Measurements from ENCODE around the gene HDAC11.
"Not testable (repeated sequence)": the region's sequence is repeated elsewhere in the genome, so short reads cannot be mapped to it uniquely, and the experiment has no call there.

Gene HDAC11

GRCh38 chr3:13494463-13495350 is 14.6 kb downstream of the HDAC11 start:
- peaks cover 6% of the 10 kb centered on the region; the same call in 1 of the 2 replicates for H3K4me1 ChIP-seq (ENCODE audit: insufficient read depth, low read length)
- H3K9ac ChIP-seq (ENCODE audit: low read depth, low read length) = no peak overlapping the region
- no peaks in the 10 kb centered on the region for H3K36me3 ChIP-seq (ENCODE audit: insufficient read depth, low read length)
- H3K9me3 ChIP-seq (ENCODE audit: control insufficient read depth, insufficient read depth, low read length) = no peaks in the 10 kb centered on the region

GRCh38 chr3:13495351-13495813 is 15.3 kb downstream of the HDAC11 start:
- H3K9me3 ChIP-seq (ENCODE audit: control insufficient read depth, insufficient read depth, low read length) = no peaks in the 10 kb centered on the region
- H3K36me3 ChIP-seq (ENCODE audit: insufficient read depth, low read length) = no peaks in the 10 kb centered on the region
- H3K4me1 ChIP-seq (ENCODE audit: insufficient read depth, low read length) = peaks cover 6% of the 10 kb centered on the region; the same call in 1 of the 2 replicates
- no peak overlapping the region for H3K9ac ChIP-seq (ENCODE audit: low read depth, low read length)

GRCh38 chr3:13495921-13496723 is 16.0 kb downstream of the HDAC11 start:
- H3K9ac ChIP-seq (ENCODE audit: low read depth, low read length) = no peak overlapping the region
- no peaks in the 10 kb centered on the region for H3K36me3 ChIP-seq (ENCODE audit: insufficient read depth, low read length)
- H3K9me3 ChIP-seq (ENCODE audit: control insufficient read depth, insufficient read depth, low read length) = no peaks in the 10 kb centered on the region
- peaks cover 6% of the 10 kb centered on the region; the same call in 1 of the 2 replicates for H3K4me1 ChIP-seq (ENCODE audit: insufficient read depth, low read length)

- H3K4me1 ChIP-seq (ENCODE audit: insufficient read depth, low read length) = peaks cover 6% of the 10 kb centered on the region; the same call in 1 of the 2 replicates
- no peak overlapping the region for H3K9ac ChIP-seq (ENCODE audit: low read depth, low read length)
- no peaks in the 10 kb centered on the region for H3K36me3 ChIP-seq (ENCODE audit: insufficient read depth, low read length)
- no peaks in the 10 kb centered on the region for H3K9me3 ChIP-seq (ENCODE audit: control insufficient read depth, insufficient read depth, low read length)
Observed at GRCh38 chr3:13496879-13497278, 16.8 kb downstream of the HDAC11 start.

- H3K9me3 ChIP-seq (ENCODE audit: control insufficient read depth, insufficient read depth, low read length) = no peaks in the 10 kb centered on the region
- H3K9ac ChIP-seq (ENCODE audit: low read depth, low read length) = no peak overlapping the region
- no peaks in the 10 kb centered on the region for H3K36me3 ChIP-seq (ENCODE audit: insufficient read depth, low read length)
- peaks cover 6% of the 10 kb centered on the region; the same call in 1 of the 2 replicates for H3K4me1 ChIP-seq (ENCODE audit: insufficient read depth, low read length)
Observed at GRCh38 chr3:13497386-13497785, 17.3 kb downstream of the HDAC11 start.

GRCh38 chr3:13498354-13499060 is 18.4 kb downstream of the HDAC11 start:
- H3K36me3 ChIP-seq (ENCODE audit: insufficient read depth, low read length) = no peaks in the 10 kb centered on the region
- H3K4me1 ChIP-seq (ENCODE audit: insufficient read depth, low read length) = peaks cover 6% of the 10 kb centered on the region; the same call in 1 of the 2 replicates
- H3K9ac ChIP-seq (ENCODE audit: low read depth, low read length) = no peak overlapping the region
- no peaks in the 10 kb centered on the region for H3K9me3 ChIP-seq (ENCODE audit: control insufficient read depth, insufficient read depth, low read length)

GRCh38 chr3:13499246-13499645 is 19.1 kb downstream of the HDAC11 start:
- not testable (repeated sequence) for H3K9ac ChIP-seq (ENCODE audit: low read depth, low read length); H3K9me3 ChIP-seq (ENCODE audit: control insufficient read depth, insufficient read depth, low read length); H3K4me1 ChIP-seq (ENCODE audit: insufficient read depth, low read length); H3K36me3 ChIP-seq (ENCODE audit: insufficient read depth, low read length)

- Histone ChIP-seq H3K36me3 (ENCODE audit: insufficient read depth, low read length) (no peaks in the 10 kb centered on the region), H3K4me1 (ENCODE audit: insufficient read depth, low read length) (peaks cover 6% of the 10 kb centered on the region; the same call in 1 of the 2 replicates), H3K9me3 (ENCODE audit: control insufficient read depth, insufficient read depth, low read length) (no peaks in the 10 kb centered on the region), H3K9ac (ENCODE audit: low read depth, low read length) (no peak overlapping the region)
Observed at GRCh38 chr3:13500133-13500885, 20.2 kb downstream of the HDAC11 start.

- H3K4me1 ChIP-seq (ENCODE audit: insufficient read depth, low read length) = peaks cover 6% of the 10 kb centered on the region; the same call in 1 of the 2 replicates
- H3K9ac ChIP-seq (ENCODE audit: low read depth, low read length) = no peak overlapping the region
- H3K9me3 ChIP-seq (ENCODE audit: control insufficient read depth, insufficient read depth, low read length) = no peaks in the 10 kb centered on the region
- no peaks in the 10 kb centered on the region for H3K36me3 ChIP-seq (ENCODE audit: insufficient read depth, low read length)
Observed at GRCh38 chr3:13501056-13501455, 20.9 kb downstream of the HDAC11 start.

GRCh38 chr3:13501521-13501920 is 21.4 kb downstream of the HDAC11 start:
- no peaks in the 10 kb centered on the region for H3K36me3 ChIP-seq (ENCODE audit: insufficient read depth, low read length)
- H3K9me3 ChIP-seq (ENCODE audit: control insufficient read depth, insufficient read depth, low read length) = no peaks in the 10 kb centered on the region
- peaks cover 5% of the 10 kb centered on the region; the same call in 1 of the 2 replicates for H3K4me1 ChIP-seq (ENCODE audit: insufficient read depth, low read length)
- no peak overlapping the region for H3K9ac ChIP-seq (ENCODE audit: low read depth, low read length)

GRCh38 chr3:13501958-13502790 is 22.1 kb downstream of the HDAC11 start:
- Histone ChIP-seq H3K9ac (ENCODE audit: low read depth, low read length) (no peak overlapping the region), H3K36me3 (ENCODE audit: insufficient read depth, low read length) (no peaks in the 10 kb centered on the region), H3K9me3 (ENCODE audit: control insufficient read depth, insufficient read depth, low read length) (no peaks in the 10 kb centered on the region), H3K4me1 (ENCODE audit: insufficient read depth, low read length) (no peaks in the 10 kb centered on the region)

GRCh38 chr3:13502791-13503060 is 22.6 kb downstream of the HDAC11 start:
- Histone ChIP-seq H3K9me3 (ENCODE audit: control insufficient read depth, insufficient read depth, low read length) (no peaks in the 10 kb centered on the region), H3K36me3 (ENCODE audit: insufficient read depth, low read length) (no peaks in the 10 kb centered on the region), H3K9ac (ENCODE audit: low read depth, low read length) (no peak overlapping the region), H3K4me1 (ENCODE audit: insufficient read depth, low read length) (peaks cover 5% of the 10 kb centered on the region; the same call in 1 of the 2 replicates)

Data from ES-I3 (cell line).